Activated T-helper 9 cell treated with anti-CD3 and anti-CD28 coated beads, Interleukin-2, amount 50 U/mL, for 16 hours (primary cell): ENCODE data around the gene CHN2.

ENCODE experiments used
- DNase-seq: peaks from one replicate; pipeline ENCODE4 v3.0.0-alpha.2; 2020; ENCODE audit warnings: low read depth

CHN2 gene

DNA sequence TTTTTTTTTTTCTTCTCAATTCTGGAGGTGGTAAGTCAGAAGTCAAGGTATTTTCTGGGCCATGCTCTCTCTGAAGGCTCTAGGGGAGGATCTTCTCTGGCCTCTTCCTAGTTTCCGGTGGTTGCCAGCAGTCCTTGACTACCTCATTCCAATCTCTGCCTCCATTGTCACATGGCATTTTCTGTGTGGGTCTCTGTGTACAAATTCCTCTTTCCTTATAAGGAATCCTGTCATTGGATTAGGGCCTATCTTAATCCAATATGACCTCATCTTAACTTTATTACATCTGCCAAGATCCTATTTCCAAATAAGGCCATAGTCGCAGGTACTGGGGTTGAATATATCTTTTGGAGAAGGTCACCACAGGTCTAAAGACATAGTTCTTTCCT, 239.8 kb downstream of the CHN2 start:
- no peak for DNase-seq

- DNase-seq, result no peak
Observed at GRCh38 chr7:29435167-29435566, 240.6 kb downstream of the CHN2 start.

DNA sequence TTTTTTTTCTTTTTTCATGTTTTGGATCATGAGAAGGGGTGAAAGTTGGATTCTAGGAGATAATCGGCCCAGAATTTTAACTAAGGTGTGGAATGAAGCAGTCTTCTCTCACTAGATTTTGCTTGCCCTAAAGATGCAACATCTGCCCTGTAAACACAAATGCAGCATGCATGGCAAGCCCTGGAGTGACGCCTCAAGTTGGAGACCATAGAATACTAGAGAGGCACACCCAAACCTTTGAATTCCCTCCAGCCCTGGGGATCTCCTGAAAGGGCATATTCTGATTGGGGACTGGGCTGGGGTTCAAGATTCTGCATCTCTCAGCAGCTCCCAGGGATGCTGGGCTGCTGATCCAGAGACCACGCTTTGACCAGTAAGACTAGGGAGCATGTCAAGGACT, 241.3 kb downstream of the CHN2 start:
- DNase-seq, result no peak

GRCh38 chr7:29442146-29442545, 247.6 kb downstream of the CHN2 start:
- no peak for DNase-seq

- no peak for DNase-seq
Observed at GRCh38 chr7:29443552-29443951, 249.0 kb downstream of the CHN2 start.

GRCh38 chr7:29444267-29444666, 249.7 kb downstream of the CHN2 start:
- DNase-seq, result no peak

DNA sequence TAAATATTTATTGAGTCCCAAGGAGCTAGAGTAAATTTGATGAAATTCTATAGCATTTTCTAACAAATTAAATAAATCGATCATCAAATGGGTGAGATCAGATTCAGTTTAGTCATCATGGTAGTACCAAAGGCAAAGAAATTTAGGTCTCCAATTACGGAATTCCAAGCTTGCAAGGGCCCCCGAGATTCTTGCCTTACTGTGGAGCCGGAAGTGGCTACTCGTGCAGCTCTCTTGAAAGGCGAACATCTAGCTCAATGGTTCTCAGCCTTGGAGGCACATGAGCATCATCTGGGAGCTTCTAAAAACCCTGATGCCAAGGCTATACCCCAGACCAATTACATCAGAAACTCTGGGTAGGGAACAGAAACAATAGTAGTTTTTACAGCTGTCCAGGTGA, 251.2 kb downstream of the CHN2 start:
- DNase-seq, result no peak

GRCh38 chr7:29447828-29448227, 253.3 kb downstream of the CHN2 start:
- no peak for DNase-seq

GRCh38 chr7:29449569-29450260, 255.1 kb downstream of the CHN2 start:
- DNase-seq, result no peak

- DNase-seq, result no peak
Observed at GRCh38 chr7:29453021-29453420, 258.4 kb downstream of the CHN2 start.

DNA sequence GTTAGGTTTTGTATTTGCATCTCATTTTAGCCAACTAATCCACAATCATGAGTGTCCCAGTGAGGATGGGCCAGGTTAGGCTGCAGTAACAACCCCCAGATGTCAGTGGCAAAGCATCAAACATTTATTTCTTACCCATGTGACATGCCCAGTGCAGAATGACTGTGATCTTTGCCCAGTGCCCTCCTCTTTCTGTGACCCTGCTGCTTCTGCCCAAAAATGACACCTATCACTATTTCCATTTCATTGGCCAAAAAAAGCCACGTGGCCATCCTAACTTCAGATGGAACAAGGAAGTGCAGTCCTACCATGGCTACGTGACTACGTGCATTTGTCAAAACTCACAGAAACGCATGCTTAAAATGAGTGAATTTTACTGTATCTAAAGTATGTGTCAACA, 259.9 kb downstream of the CHN2 start:
- no peak for DNase-seq

- no peak for DNase-seq
Observed at GRCh38 chr7:29454899-29455451, 260.4 kb downstream of the CHN2 start.

DNA sequence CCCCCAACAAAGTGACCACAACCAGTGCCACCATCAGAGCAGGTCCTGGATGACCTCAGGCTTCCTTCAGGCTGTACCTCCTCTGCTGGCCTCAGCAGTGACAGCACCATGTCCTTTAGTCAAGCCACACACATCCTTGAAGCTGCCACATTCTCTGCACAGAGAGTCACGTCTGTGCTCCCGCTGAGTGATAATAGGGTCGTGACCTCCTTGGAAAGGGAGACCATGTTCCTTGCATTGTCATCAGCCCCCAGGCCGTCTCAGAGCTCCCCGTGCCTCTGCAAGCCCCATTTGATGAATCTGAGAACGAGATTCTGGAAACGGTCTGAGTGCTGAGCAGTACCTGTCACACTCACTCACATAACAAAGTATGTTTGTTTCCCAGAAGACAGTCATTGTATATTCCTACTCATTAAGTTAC, 262.6 kb downstream of the CHN2 start:
- DNase-seq, result no peak

DNA sequence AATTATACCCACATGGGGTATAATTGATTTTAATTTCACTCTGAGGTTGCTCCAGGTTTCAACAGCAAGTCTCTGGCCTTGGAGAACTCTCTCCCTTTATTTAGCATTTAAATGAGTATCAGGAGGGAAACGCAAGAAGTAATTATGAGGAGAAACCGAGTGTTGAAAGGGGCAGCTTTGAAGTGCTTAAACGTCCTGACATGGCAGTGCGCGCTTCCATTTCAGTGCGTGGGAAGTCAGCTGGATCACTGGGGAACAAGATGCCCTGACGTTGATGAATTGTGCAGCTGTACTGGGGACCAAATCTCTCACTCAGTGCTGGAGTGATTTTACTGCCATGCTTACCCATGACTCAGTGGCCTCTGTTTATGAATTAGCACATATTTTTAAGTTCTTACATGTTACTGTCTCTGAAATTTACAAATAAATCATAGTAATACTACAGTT, 263.0 kb downstream of the CHN2 start:
- DNase-seq, result no peak

DNA sequence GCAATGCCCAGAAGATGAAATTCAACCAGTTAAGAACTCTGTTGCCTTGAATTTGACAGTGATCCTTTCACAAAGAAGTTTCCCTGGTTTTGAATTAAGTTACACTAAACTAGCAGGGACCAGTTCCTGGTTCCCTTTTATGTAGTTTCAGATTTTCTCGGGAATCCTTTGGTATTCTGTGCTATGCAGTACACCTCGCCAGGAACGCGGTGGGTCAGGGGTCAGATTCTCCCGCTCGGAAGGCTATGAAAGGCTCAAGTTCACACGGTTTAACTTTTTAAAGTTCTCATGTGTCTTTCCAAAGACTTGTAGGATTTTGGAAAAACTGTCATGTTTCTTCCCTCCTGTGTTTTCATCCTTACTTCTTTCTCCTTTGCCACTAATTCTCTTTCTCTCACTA, 264.4 kb downstream of the CHN2 start:
- no peak for DNase-seq

DNA sequence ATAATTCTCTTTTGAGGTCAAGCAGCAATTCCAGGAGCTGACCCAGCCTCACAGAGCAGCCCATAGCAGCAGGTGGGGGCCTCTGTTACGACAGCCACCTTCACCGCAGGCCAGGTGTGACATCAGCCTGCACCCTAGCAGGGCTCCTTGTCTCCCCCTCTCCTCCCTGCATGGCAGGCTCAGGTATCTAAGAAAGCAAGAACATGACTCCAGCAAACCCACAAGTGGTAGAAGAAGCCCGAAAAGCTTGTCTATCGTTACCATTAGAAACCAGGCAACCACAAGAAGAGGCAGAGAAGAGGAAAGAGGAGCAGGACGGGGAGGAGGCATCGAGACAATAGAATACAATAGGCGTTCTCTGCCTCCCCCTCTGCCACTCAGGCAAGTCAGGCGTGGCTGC, 265.0 kb downstream of the CHN2 start:
- no peak for DNase-seq

GRCh38 chr7:29461996-29462395, 267.4 kb downstream of the CHN2 start:
- DNase-seq, result no peak

- DNase-seq, result no peak
Observed at GRCh38 chr7:29463504-29464158, 269.1 kb downstream of the CHN2 start.

GRCh38 chr7:29464753-29465152, 270.2 kb downstream of the CHN2 start:
- no peak for DNase-seq

- no peak for DNase-seq
Observed at GRCh38 chr7:29467193-29467926, 272.8 kb downstream of the CHN2 start.

DNA sequence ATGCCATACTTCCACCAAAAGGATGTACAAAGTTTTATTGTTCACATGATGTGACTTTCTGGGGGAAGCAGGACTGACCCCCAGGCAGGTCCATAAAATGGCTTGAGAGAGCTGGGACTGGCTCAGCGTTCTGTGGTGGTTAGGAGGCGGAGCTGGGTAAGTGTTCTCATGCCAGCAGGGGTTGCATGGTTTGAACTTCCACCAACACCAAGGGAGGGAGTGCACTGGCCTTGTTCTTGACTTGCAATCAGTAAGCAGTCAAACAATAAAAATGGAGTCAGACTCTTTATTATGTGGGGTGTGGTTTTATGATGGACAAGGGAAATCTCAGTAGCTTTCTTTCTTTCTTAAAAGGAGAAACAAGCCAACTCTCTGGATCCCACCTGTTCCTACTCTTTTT, 273.6 kb downstream of the CHN2 start:
- DNase-seq, result no peak

DNA sequence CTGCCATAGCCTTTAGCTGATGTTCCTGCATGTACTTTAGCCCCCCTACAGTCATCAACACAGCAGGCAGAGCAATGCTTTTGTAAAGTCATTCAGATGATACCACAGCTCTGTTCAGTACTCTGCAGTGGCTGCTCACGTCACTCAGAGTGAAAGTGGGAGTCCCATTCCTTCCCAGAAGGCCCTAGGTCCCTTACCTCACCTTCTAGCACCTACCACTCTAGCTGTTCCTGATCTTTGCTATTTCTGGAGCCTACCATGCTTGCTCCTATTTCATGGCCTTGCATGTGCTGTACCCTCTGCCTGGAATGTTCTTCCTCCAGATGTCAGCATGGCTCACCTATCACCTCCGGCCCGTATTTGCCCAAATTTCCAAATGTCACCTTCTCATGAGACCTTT, 274.7 kb downstream of the CHN2 start:
- no peak for DNase-seq

GRCh38 chr7:29469976-29470557, 275.5 kb downstream of the CHN2 start:
- DNase-seq, result no peak
